Hepatocyte (in vitro differentiated cells): Measurements from ENCODE around the gene PRND.

Source experiments
- EZH2 ChIP-seq: fragments of 200-600 bp; sonication (generic); IDR thresholded peaks from 2 replicates; pipeline ENCODE4 v1.6.1; 2016; ENCODE audit warnings: antibody characterized with exemption, mild to moderate bottlenecking, borderline replicate concordance
- TF ChIP-seq, protein P1 (sequence below): fragments of 200-600 bp; sonication (generic); IDR thresholded peaks from 2 replicates; pipeline ENCODE4 v1.5.1; 2016; ENCODE audit warnings: antibody characterized with exemption, mild to moderate bottlenecking; ENCODE audit not compliant: poor library complexity

DNA sequence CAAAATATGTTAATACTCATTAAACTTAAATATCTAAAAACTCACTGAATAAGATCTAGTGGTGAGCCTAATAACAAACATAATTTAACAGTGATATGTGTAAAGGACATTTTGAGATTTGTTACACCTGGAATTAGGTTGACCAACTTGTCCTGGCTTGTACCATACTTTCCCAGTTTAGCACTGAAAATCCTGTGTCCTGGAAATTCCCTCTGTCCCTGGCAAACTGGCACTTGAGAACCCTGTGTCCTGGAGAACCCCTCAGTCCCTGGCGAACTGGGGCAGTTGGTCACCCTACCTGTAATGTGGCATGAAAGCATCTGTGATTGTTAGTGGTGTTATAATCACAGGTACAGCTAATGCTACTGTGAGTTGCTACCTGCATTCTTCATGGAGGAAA lies 6.9 kb upstream of the PRND start:
- TF ChIP-seq, protein P1, sequence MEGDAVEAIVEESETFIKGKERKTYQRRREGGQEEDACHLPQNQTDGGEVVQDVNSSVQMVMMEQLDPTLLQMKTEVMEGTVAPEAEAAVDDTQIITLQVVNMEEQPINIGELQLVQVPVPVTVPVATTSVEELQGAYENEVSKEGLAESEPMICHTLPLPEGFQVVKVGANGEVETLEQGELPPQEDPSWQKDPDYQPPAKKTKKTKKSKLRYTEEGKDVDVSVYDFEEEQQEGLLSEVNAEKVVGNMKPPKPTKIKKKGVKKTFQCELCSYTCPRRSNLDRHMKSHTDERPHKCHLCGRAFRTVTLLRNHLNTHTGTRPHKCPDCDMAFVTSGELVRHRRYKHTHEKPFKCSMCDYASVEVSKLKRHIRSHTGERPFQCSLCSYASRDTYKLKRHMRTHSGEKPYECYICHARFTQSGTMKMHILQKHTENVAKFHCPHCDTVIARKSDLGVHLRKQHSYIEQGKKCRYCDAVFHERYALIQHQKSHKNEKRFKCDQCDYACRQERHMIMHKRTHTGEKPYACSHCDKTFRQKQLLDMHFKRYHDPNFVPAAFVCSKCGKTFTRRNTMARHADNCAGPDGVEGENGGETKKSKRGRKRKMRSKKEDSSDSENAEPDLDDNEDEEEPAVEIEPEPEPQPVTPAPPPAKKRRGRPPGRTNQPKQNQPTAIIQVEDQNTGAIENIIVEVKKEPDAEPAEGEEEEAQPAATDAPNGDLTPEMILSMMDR: no peak
- no peak for TF ChIP-seq EZH2
